ENCODE data around the gene PSAP.
"Not testable (repeated sequence)": the region's sequence is repeated elsewhere in the genome, so short reads cannot be mapped to it uniquely, and the experiment has no call there.

PSAP gene

DNA sequence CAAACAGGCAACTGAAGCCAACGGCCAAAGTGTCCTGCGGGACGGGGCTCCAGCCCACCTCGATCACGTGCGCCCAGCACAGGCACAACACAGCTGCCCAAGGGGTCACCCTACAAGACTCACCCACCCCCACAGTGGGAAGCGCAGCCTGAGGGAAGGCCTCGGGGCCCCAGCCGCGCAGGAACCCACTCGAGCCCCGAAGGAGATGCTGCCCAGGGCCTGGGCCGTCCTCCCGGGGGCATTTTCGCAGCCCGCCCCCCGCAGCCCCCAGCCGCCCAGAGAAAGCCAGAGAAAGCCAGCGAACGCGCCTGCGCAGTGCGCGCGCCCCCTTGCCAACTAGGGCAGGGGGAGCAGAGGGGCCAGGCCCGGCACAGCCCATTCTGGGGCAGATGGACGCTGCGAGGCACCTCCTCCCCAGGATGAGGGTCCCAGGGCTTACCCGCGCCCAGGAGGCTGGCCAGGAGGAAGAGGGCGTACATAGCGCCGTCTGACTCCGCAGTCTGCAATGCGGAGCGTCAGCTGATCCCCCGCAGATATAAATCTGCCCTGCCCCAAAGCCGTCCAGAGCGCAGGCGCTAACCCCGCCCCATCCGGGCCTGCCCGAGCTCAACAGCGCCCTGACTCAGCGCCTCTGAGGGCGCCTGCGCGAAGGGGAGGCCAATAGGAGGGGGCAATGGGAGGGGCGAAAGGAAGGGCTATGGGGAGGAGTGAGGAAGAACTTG lies at the start of gene PSAP:
Gene PSAP (minus strand): TSS at position 509 of the 722 bp plus-strand sequence. CDS start 30 bp downstream, at position 479.
- peak; percentile 44 for DNase-seq

DNA sequence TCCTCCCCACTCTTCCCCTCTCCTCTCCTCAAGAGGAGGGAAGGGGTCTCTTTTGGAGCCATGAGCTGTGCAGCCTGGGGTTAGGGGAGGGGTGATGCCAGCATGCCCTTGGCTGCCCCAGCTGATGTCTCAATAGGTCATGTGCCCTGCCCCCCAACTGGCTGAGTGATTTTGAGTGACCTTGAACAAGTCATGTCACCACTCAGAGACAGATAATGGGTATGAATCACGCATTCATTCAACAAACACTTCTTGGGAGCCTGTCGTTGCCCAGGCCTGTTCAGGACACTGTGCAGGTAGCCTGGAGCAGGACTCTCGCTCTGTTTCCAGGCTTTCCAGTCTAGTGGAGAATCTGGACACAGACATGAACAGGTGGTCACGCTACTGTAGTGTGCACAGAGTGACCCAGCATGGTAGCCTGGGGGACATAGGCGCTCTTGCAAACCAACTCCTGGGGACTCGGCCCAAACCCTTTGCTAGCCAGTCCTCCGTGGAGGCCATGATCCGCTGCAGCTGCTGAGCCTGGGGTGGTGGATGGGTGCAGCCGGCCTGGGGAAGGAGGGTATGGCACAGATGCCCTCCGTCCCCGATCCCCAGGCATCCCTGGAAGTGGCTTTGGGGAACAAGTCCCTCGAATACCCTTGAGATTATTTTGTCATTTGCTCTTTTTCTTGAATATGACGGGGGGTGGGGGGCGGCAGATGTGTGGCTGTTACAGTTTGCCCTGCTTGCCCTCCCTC lies 49.6 kb upstream of the PSAP start:
- no peak for DNase-seq

DNA sequence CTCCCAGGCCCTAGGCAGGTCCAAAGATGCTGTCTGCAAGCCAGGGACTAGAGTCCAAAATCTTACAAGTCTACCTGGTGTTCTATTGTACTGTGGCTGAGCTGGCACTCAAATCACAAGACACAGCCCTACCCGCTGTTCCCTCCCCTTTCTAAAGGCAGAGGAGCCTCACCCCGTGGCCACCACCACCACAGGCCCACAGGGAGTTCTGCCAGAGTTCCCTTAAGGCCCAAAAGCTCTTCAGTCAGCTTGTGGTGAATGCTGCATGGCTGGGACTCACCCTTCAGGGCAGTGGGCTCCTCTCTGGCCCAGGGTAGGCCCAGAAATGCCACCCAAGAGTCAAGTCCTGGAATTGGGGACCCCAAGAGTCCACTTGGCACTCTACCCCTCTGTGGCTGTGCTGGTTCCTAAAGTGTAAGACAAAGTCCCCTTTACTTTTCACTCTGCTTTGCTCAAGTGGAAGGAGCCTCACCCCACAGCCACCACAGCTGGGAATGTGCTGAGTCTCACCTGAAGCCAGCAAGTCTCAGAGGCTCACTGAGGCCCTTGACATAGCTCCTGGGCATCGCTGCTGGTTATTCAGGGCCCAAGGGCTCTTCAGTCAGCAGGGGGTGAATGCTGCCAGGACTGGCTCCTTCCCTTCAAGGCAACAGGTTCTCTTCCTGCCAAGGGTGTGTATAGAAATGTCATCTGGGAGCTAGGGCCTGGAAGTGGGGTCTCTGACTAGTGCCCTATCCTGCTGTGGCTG lies 48.8 kb upstream of the PSAP start:
- DNase-seq: no peak

DNA sequence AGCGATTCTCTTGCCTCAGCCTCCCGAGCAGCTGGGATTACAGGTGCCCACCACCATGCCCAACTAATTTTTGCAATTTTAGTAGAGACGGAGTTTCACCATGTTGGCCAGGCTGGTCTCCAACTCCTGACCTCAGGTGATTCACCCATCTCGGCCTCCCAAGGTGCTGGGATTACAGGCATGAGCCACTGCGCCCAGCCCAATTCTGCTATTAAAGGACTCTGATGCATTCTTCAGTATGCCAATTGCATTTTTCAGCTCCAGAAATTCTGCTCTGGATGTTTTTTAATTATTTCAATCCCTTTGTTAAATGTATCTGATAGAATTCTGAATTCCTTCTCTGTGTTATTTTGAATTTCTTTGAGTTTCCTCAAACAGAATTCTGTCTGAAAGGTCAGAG lies 47.3 kb upstream of the PSAP start:
- not testable (repeated sequence) for DNase-seq

DNA sequence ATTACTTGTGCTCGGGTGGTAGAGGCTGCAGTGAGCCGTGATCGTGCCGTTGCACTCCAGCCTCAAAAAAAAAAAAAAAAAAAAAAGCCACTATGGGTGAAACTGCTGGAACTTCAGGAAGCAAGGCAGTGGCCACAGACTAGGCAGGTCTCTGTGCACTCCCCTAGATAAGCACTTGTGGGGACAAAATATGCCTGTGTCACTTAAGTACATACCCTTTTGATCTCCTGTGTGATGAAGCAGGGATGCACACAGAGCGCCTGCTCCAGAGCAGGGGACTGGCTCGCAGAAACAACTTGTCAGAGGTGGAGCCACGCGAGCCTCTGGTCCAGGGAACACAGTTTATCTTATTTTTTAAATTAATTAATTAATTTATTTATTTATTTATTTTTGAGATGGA lies 42.9 kb upstream of the PSAP start:
- no peak for DNase-seq

DNA sequence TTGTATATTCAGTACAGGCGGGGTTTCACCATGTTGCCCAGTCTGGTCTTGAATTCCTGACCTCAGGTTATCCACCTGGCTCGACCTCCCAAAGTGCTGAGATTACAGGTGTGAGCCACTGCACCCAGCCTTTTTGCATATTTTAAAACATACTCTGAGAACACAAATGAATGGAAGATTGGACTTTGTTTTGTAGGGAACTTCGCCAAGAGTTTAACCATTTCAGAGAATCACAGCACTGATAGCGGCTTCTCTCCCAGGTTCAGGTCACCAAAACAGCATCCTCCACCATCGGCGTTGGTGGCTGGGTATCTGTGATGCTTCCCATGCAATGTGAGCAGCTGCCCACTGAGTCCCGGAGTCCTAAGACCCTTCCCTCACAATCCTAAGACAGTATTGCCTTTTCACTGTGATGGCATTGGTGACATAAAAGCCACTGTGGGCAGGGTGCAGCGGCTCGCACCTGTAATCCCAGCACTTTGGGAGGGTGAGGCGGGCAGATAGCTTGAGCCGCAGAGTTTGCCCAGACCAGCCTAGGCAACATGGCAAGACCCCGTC lies 42.3 kb upstream of the PSAP start:
- DNase-seq: no peak

DNA sequence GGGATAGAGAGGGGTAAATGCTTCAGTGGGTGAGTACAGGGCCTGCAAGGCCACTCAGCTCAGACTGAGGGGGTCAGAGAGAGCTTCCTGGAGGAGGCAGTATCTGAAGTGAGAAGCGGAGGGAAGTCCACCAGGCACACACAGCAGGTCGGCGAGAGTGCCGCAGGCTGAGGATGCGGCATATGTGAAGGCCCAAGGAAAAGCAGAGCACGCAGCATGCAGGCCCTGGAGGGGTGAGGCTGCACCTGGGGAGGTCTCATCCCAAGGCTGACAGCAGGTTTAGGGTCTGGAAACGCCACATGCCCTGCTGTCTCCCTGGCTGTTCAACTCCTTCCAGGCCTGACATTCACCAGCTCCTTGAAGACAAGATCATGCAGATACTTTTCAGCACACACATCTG lies 40.4 kb upstream of the PSAP start:
- no peak for DNase-seq

DNA sequence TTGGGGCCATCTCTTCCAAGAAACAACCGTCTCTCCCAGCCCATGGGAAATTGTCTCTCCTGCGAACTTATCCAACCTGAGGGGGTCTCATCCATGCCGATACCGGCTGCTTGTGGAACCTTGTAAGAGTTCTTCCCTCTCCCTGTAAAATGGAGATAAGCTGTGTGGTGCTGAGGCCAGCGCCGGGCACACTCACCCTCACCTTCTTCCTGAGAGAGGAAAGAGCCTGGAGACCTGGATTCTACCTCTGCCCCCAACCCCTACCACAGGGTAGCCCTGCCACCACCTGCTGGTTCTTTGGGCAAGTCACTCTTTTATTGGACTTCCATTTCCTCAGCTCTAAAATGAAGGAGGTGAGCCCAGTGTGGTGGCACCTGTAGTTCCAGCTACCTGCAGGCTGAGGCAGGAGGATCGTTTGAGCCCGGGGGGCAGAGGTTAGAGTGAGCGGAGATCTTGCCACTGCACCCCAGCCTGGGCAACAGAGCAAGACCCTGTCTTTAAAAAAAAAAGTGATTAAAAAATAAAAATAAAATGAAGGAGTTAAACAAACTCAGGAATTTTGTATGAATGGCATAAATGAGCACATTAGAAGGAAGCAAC lies 38.4 kb upstream of the PSAP start:
- DNase-seq: no peak

DNA sequence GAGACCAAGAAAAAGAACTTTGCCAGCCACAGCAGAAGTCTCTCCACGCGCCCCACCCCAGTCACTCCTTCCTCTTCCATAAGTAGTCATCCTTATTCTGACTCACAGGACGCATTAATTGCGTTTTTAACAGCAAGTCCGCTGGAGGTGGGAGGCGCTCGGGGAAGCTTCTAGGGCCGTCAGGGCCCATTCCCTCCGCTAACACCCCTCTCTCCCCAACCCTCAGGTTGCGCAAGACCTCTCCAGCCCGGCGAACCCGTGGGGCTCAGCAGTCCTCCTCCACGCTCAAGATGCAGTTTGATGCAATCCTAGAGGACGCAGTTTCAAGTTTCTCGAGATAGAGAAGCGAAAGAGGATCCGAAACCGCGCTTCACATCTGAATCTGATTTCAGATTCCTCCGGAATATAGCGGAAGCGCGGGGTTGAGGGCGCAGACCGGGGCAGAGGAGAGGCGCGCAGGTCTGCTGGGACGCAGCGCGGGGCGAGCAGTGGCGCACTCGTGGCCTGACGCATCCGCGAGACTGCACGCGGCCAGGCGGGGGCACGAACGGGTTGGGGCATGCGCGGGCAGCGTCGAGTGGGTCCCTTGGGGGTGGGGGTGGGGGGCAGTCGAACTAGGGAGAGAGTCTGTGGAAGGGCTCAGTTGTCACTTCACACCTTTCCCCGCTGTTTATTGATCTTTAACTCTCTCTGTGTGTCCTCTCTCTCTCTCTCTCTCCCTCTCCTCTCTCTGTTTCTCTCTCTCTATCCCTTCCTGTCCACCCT lies 37.8 kb upstream of the PSAP start:
- no peak for DNase-seq

DNA sequence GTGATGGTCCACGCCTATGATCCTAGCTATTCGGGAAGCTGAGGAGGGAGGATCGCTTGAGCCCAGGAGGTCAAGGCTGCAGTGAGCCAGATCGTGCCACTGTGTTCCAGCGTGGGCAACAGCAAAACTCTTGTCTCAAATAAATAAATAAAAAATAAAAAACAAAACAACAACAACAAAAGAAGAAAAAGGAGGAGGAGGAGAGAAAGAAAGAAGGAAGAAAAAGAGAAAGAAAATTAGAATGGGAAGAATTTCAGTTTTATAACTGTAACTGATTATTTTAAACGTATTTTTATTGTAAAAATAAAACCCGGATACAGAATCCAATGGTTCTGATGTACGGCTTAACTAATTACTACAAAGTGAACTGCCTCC lies 37.2 kb upstream of the PSAP start:
- DNase-seq: no peak

DNA sequence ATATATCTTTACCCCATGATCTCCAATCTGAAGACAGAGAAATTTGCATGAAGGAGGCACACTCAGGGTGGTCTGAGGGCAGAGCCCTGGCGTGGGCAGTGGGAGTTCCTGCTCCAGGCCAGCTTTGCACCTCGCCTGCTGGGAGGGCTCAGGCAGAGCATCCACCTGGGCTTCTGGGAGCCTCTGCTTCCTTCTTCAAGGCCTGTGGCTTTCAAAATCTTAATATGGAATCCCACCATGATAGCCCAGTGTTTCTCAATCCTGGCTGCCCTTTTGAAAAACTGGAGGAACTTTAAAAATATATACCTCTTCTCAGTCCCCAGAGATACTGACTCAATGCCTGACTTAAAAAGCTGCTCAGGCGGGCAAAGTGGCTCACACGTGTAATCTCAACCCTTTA lies 36.7 kb upstream of the PSAP start:
- DNase-seq: no peak

DNA sequence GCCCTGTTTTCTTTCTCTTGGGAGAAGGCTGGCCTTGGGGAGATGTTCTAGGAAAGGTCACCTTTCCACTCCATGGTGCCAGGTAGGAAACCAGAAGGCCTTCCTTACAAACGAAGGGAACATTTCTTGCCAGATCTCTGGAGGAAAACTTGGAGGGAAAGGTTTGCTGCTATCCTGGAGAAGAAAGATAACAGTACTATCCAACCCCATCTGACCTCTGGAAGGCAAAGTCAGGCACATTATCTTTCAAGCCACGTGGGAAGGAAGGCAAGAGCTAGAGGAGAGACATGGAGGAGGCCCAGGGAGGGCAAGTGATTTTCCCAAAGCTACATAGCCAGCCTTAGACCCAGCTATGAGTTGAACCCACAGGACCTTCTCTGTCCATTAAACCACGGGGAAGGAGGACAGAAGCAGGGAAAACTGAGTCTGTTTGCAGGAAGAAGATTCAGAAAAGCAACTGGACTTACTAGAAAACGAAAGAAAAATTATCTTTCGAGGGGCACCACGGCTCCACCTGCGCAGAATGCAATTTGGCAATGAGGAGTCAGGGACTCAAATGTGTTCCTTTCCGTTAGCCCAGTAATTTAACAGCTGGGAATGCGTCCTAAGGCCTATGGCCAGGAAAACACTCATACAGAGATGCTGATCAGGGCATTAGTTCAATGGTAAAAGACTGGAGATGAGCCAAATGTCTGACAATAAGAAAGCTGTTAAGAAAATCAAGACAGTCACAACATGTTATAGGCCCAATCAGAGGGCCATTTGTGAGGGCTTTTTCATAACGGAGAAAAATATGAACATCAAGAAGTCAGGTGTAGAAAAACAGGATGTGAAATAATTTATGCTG lies 32.0 kb upstream of the PSAP start:
- no peak for DNase-seq

DNA sequence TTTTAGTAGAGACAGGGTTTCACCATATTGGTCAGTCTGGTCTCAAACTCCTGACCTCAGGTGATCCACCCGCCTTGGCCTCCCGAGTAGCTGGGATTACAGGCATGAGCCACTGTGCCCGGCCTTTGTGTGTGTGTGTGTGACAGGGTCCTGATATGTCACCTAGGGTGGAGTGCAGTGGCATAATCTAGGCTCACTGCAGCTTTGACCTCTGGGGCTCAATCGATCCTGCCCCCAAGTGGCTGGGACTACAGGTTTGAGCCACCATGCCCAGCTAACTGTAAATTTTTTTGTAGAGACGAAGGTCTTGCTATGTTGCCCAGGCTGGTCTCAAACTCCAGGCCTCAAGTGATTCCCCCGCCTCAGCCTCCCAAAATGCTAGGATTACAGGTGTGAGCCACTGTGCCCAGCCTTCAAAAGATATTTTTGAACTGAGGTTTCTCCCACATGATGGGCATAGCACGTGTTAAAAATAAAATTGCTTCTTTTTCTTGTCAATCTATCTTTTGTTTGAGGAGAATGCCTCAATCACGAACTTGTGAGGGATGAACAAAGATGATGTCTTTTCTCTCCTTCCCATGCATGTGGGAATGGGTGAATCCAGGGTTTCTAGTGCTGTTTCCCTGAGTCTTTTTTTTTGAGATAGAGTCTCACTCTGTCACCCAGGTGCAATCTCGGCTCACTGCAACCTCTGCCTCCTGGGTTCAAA lies 30.8 kb upstream of the PSAP start:
- DNase-seq: no peak

DNA sequence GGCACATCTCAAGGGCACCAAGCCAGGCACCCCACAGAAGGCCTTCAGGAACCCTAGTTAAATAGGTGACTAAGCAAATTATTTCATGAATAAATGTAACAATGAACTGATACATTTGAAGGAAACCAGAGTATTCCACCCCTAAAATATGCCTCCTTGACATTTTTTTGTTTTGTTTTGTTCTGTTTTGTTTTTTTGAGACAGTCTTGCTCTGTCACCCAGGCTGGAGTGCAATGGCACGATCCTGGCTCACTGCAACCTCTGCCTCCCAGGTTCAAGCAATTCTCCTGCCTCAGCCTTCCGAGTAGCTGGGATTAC lies 30.2 kb upstream of the PSAP start:
- not testable (repeated sequence) for DNase-seq

DNA sequence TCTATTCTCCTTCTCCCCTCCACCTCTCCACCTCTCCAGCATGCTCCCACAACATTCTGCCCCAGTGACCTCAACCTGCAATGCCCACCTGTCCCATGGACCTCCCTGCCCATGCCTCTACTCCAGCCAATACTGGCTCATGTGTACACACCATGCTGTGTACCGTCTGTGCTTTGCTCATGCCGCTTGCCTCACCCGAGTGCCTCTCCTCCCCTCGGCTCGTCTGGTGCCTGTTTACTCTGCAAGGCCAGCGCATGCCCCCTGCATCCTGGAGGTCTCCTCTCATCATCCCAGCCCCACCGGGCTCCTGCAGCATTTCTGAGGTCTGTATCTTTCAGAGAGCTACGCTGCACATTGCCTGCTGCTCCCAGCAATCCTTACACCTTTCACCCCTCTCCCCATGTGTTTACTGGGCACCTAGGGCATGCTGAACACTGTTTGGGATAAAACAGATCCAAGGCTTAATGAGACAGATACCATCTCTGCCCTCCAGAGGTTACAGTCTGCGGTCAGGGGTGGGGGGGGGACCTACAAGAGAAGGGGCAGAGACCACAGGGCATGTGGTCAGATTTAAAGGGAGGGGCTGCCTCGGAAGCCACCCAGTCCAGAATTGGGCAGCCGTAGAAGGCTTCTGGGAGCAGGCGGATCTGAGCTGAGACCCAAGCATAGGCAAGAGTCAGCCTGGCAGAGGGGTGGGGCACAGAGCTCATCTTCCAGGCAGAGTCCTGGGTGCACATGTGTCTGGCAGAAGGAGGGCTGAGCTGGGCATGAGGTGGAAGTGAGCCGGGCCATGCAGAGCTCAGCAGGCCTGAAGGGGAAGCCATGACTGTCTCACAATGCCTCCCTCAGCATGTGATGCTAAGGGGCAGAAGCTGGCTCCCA lies 29.6 kb upstream of the PSAP start:
- DNase-seq: no peak

DNA sequence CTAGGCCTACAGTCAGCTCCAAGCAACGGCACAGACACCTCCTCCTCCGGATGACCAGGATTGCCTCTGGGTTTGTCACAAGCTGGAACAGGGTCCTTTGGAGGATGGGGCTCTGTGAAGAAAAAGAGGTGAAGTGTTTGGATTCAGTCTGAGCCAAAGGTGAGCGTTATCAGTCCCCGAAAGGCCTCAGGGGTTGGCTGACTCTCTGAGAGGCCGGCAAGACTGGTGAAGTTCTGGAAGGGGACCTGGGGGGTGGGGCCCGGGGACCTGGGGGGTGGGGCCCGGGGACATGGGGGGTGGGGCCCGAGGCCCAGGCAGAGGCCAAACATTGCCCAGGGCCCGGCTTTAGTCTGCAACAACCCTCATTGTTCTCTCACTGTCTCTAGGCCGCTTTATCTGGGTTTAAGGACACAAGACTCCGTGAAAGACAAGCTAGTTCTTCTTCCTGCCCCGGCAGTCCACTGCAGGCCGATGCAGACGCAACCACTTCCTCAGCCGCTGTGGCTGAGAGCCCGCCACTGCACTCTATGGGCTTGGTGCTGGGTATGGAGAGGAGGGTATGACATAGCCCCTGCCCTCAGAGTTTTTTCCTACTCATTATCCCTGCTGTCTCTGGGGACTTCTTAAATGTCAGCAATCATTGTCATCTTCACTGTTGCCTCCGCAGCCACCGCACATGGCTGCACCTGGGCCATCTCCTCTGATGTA lies 27.4 kb upstream of the PSAP start:
- no peak for DNase-seq

DNA sequence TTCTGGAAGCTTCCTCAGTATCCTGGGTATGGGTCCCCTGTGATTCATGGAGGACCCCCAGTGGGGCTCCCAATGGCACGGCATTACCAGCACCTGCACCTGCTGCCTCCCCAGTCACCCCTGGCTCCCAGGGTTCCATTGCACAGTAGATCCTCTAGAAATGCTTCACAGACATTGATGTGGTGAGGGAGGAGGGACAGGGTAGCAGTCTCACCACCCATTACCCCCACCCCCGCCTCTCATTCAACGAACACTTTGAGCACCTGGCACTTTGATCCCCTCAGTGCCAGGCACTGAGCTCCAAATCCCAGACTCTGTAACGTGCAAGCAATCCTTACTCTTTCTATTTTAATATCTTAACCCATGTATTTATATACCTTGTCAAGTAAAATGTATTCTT lies 26.8 kb upstream of the PSAP start:
- DNase-seq: no peak

DNA sequence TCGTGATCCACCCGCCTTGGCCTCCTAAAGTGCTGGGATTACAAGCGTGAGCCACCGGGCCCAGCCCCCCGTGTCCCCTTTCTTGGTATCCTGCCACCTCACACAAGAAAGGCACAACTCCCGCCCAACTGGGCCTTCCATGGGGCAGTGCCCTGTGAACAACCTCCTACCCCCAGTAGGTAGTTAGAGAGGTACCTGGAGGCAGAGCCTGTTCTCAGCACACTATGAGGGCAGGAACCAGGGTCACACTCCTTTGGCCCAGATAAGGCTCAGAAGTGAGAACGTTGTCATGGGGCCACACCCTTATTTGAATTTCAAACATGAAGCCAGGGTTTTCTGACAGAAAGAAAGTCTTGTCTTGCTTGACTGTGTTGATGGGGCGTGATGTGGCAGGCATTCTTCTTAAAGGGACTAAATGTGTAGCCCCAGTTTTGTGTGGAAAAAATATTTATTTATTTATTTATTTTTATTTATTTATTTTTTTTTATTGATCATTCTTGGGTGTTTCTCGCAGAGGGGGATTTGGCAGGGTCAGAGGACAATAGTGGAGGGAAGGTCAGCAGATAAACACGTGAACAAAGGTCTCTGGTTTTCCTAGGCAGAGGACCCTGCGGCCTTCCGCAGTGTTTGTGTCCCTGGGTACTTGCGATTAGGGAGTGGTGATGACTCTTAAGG lies 23.8 kb upstream of the PSAP start:
- DNase-seq: not testable (repeated sequence)

All from NCI-H524 treated with DMSO at 0.1 percent for 48 hours (cell line).